ENCODE results near the gene USP43.

The USP43 gene

GRCh38 chr17:9760266-9760665, 114.9 kb downstream of the USP43 start:
- Histone ChIP-seq H3K9me3 (ENCODE audit: control insufficient read depth, low read length) (no peaks in the 10 kb centered on the region), H3K4me3 (ENCODE audit: extremely low read depth, insufficient read depth, low read length, poor library complexity, severe bottlenecking) (no peak overlapping the region), H3K4me1 (ENCODE audit: control insufficient read depth, insufficient read depth, low read length, poor library complexity, severe bottlenecking) (no peaks in the 10 kb centered on the region), H3K36me3 (ENCODE audit: control insufficient read depth, insufficient read depth, low read length) (no peaks in the 10 kb centered on the region), H3K27ac (ENCODE audit: low read depth, low read length, severe bottlenecking) (no peak overlapping the region)
- no CpG with 5 or more reads among the region's 1 CpG for WGBS, 2 experiments (ENCODE audit: insufficient coverage in 2 of 2)

GRCh38 chr17:9763643-9764042, 118.3 kb downstream of the USP43 start:
- 57 to 83% methylated on average over 3 to 4 of the region's 4 CpGs for WGBS, 2 experiments (ENCODE audit: insufficient coverage in 2 of 2)
- H3K27ac ChIP-seq (ENCODE audit: low read depth, low read length, severe bottlenecking) = no peak overlapping the region

GRCh38 chr17:9765322-9765721, 120.0 kb downstream of the USP43 start:
- 100% methylated on average over 1 of the region's 1 CpG; no CpG with 5 or more reads in 1 of the 2 experiments for WGBS, 2 experiments (ENCODE audit: insufficient coverage in 2 of 2)
- H3K9me3 ChIP-seq (ENCODE audit: control insufficient read depth, low read length) = no peaks in the 10 kb centered on the region
- no peak overlapping the region for H3K4me3 ChIP-seq (ENCODE audit: extremely low read depth, insufficient read depth, low read length, poor library complexity, severe bottlenecking)
- H3K36me3 ChIP-seq (ENCODE audit: control insufficient read depth, insufficient read depth, low read length) = no peaks in the 10 kb centered on the region
- H3K27ac ChIP-seq (ENCODE audit: low read depth, low read length, severe bottlenecking) = no peak overlapping the region
- H3K4me1 ChIP-seq (ENCODE audit: control insufficient read depth, insufficient read depth, low read length, poor library complexity, severe bottlenecking) = no peaks in the 10 kb centered on the region

More at GRCh38 chr17:9763643-9764042, 118.3 kb downstream of the USP43 start:
- H3K4me3 ChIP-seq (ENCODE audit: extremely low read depth, insufficient read depth, low read length, poor library complexity, severe bottlenecking) = no peak overlapping the region
- no peaks in the 10 kb centered on the region for H3K4me1 ChIP-seq (ENCODE audit: control insufficient read depth, insufficient read depth, low read length, poor library complexity, severe bottlenecking)
- no peaks in the 10 kb centered on the region for H3K9me3 ChIP-seq (ENCODE audit: control insufficient read depth, low read length)
- no peaks in the 10 kb centered on the region for H3K36me3 ChIP-seq (ENCODE audit: control insufficient read depth, insufficient read depth, low read length)

- H3K27ac ChIP-seq (ENCODE audit: low read depth, low read length, severe bottlenecking) = no peak overlapping the region
- 80 to 81% methylated on average over 2 to 4 of the region's 5 CpGs for WGBS, 2 experiments (ENCODE audit: insufficient coverage in 2 of 2)
- H3K4me1 ChIP-seq (ENCODE audit: control insufficient read depth, insufficient read depth, low read length, poor library complexity, severe bottlenecking) = no peaks in the 10 kb centered on the region
- H3K36me3 ChIP-seq (ENCODE audit: control insufficient read depth, insufficient read depth, low read length) = no peaks in the 10 kb centered on the region
- H3K9me3 ChIP-seq (ENCODE audit: control insufficient read depth, low read length) = no peaks in the 10 kb centered on the region
- no peak overlapping the region for H3K4me3 ChIP-seq (ENCODE audit: extremely low read depth, insufficient read depth, low read length, poor library complexity, severe bottlenecking)
These were observed 121.7 kb downstream of the USP43 start for GRCh38 chr17:9766970-9767369.

- H3K4me1 ChIP-seq (ENCODE audit: control insufficient read depth, insufficient read depth, low read length, poor library complexity, severe bottlenecking) = no peaks in the 10 kb centered on the region
- no peak overlapping the region for H3K4me3 ChIP-seq (ENCODE audit: extremely low read depth, insufficient read depth, low read length, poor library complexity, severe bottlenecking)
- no peak overlapping the region for H3K27ac ChIP-seq (ENCODE audit: low read depth, low read length, severe bottlenecking)
- no peaks in the 10 kb centered on the region for H3K9me3 ChIP-seq (ENCODE audit: control insufficient read depth, low read length)
- WGBS, 2 experiments (ENCODE audit: insufficient coverage in 2 of 2) = 86 to 93% methylated on average over 4 to 6 of the region's 7 CpGs
- H3K36me3 ChIP-seq (ENCODE audit: control insufficient read depth, insufficient read depth, low read length) = no peaks in the 10 kb centered on the region
These were observed 122.2 kb downstream of the USP43 start for GRCh38 chr17:9767432-9767991.

- 52 to 71% methylated on average over 4 of the region's 5 CpGs for WGBS, 2 experiments (ENCODE audit: insufficient coverage in 2 of 2)
- H3K36me3 ChIP-seq (ENCODE audit: control insufficient read depth, insufficient read depth, low read length) = no peaks in the 10 kb centered on the region
- H3K27ac ChIP-seq (ENCODE audit: low read depth, low read length, severe bottlenecking) = no peak overlapping the region
- H3K4me3 ChIP-seq (ENCODE audit: extremely low read depth, insufficient read depth, low read length, poor library complexity, severe bottlenecking) = no peak overlapping the region
- no peaks in the 10 kb centered on the region for H3K4me1 ChIP-seq (ENCODE audit: control insufficient read depth, insufficient read depth, low read length, poor library complexity, severe bottlenecking)
- H3K9me3 ChIP-seq (ENCODE audit: control insufficient read depth, low read length) = no peaks in the 10 kb centered on the region
These were observed 123.1 kb downstream of the USP43 start for GRCh38 chr17:9768381-9768934.

GRCh38 chr17:9769036-9769695, 123.8 kb downstream of the USP43 start:
- Histone ChIP-seq H3K27ac (ENCODE audit: low read depth, low read length, severe bottlenecking) (no peak overlapping the region), H3K9me3 (ENCODE audit: control insufficient read depth, low read length) (no peaks in the 10 kb centered on the region), H3K4me3 (ENCODE audit: extremely low read depth, insufficient read depth, low read length, poor library complexity, severe bottlenecking) (no peak overlapping the region), H3K4me1 (ENCODE audit: control insufficient read depth, insufficient read depth, low read length, poor library complexity, severe bottlenecking) (no peaks in the 10 kb centered on the region), H3K36me3 (ENCODE audit: control insufficient read depth, insufficient read depth, low read length) (no peaks in the 10 kb centered on the region)
- 82 to 87% methylated on average over 15 of the region's 15 CpGs for WGBS, 2 experiments (ENCODE audit: insufficient coverage in 2 of 2)

- Histone ChIP-seq H3K27ac (ENCODE audit: low read depth, low read length, severe bottlenecking) (no peak overlapping the region), H3K4me1 (ENCODE audit: control insufficient read depth, insufficient read depth, low read length, poor library complexity, severe bottlenecking) (no peaks in the 10 kb centered on the region), H3K4me3 (ENCODE audit: extremely low read depth, insufficient read depth, low read length, poor library complexity, severe bottlenecking) (no peak overlapping the region), H3K36me3 (ENCODE audit: control insufficient read depth, insufficient read depth, low read length) (no peaks in the 10 kb centered on the region), H3K9me3 (ENCODE audit: control insufficient read depth, low read length) (no peaks in the 10 kb centered on the region)
- 90 to 91% methylated on average over 17 to 27 of the region's 27 CpGs for WGBS, 2 experiments (ENCODE audit: insufficient coverage in 2 of 2)
These were observed 126.1 kb downstream of the USP43 start for GRCh38 chr17:9771465-9771864.

GRCh38 chr17:9772658-9773057, 127.3 kb downstream of the USP43 start:
- no peak overlapping the region for H3K27ac ChIP-seq (ENCODE audit: low read depth, low read length, severe bottlenecking)
- no peaks in the 10 kb centered on the region for H3K36me3 ChIP-seq (ENCODE audit: control insufficient read depth, insufficient read depth, low read length)
- H3K4me1 ChIP-seq (ENCODE audit: control insufficient read depth, insufficient read depth, low read length, poor library complexity, severe bottlenecking) = no peaks in the 10 kb centered on the region
- 93 to 94% methylated on average over 17 to 18 of the region's 19 CpGs for WGBS, 2 experiments (ENCODE audit: insufficient coverage in 2 of 2)
- no peak overlapping the region for H3K4me3 ChIP-seq (ENCODE audit: extremely low read depth, insufficient read depth, low read length, poor library complexity, severe bottlenecking)
- H3K9me3 ChIP-seq (ENCODE audit: control insufficient read depth, low read length) = no peaks in the 10 kb centered on the region

GRCh38 chr17:9776911-9777310, 131.6 kb downstream of the USP43 start:
- no peaks in the 10 kb centered on the region for H3K36me3 ChIP-seq (ENCODE audit: control insufficient read depth, insufficient read depth, low read length)
- no peaks in the 10 kb centered on the region for H3K4me1 ChIP-seq (ENCODE audit: control insufficient read depth, insufficient read depth, low read length, poor library complexity, severe bottlenecking)
- H3K9me3 ChIP-seq (ENCODE audit: control insufficient read depth, low read length) = no peaks in the 10 kb centered on the region
- 89 to 98% methylated on average over 3 to 8 of the region's 9 CpGs for WGBS, 2 experiments (ENCODE audit: insufficient coverage in 2 of 2)
- no peak overlapping the region for H3K4me3 ChIP-seq (ENCODE audit: extremely low read depth, insufficient read depth, low read length, poor library complexity, severe bottlenecking)
- H3K27ac ChIP-seq (ENCODE audit: low read depth, low read length, severe bottlenecking) = no peak overlapping the region

Measured in mesodermal cell (in vitro differentiated cells).